Breast epithelium (tissue), 3 donors: Measurements from ENCODE around the gene CCDC57.

Experiments used
- CTCF ChIP-seq, 3 donors: fragments of 450-650 bp; IDR thresholded peaks; one replicate each; pipeline ENCODE4 v1.5.1; 2016 to 2017; ENCODE audit warnings: antibody characterized with exemption in 3 of 3, mild to moderate bottlenecking in 3 of 3, moderate library complexity in 3 of 3
- POLR2A ChIP-seq: fragments of 450-650 bp; IDR thresholded peaks from one replicate; pipeline ENCODE4 v1.6.1; 2016; ENCODE audit warnings: antibody characterized with exemption, mild to moderate bottlenecking, moderate library complexity

GRCh38 chr17:82201498-82201910 is 11.1 kb downstream of the CCDC57 start:
- no peak for TF ChIP-seq CTCF (IDR thresholded peaks at IDR 0.05)
- TF ChIP-seq POLR2A: no peak
